ENCODE results near the gene LRRIQ3.
A peak's percentile ranks its signal among the peaks of the same experiment; 100 is the strongest.
"Not testable (repeated sequence)": the region's sequence is repeated elsewhere in the genome, so short reads cannot be mapped to it uniquely, and the experiment has no call there.

LRRIQ3 gene

GRCh38 chr1:74193908-74194307, 4.1 kb downstream of the LRRIQ3 start:
- no peak for TF ChIP-seq TOX (CRISPR knock-in tag; IDR thresholded peaks at IDR 0.05; ENCODE audit: borderline replicate concordance)
- no peak for TF ChIP-seq TSHZ2 (CRISPR knock-in tag; IDR thresholded peaks at IDR 0.05)
- ATAC-seq: peak; percentile 28; the same call in 1 of the 3 replicates

GRCh38 chr1:74180490-74180889, 17.5 kb downstream of the LRRIQ3 start:
- ATAC-seq: no peak
- no peak for TF ChIP-seq ZNF8 (CRISPR knock-in tag; IDR thresholded peaks at IDR 0.05)
- TF ChIP-seq ZC3H10 (CRISPR knock-in tag; IDR thresholded peaks at IDR 0.05): no peak
- no peak for TF ChIP-seq CSRNP3 (CRISPR knock-in tag; IDR thresholded peaks at IDR 0.05)
- no peak for TF ChIP-seq OSR1 (CRISPR knock-in tag; IDR thresholded peaks at IDR 0.05)
- TF ChIP-seq PPARA (CRISPR knock-in tag; IDR thresholded peaks at IDR 0.05; ENCODE audit: borderline replicate concordance): no peak
- no peak for TF ChIP-seq ISL1 (CRISPR knock-in tag; IDR thresholded peaks at IDR 0.05)
- TF ChIP-seq PATZ1 (CRISPR knock-in tag; IDR thresholded peaks at IDR 0.05; ENCODE audit: borderline replicate concordance): no peak
- TF ChIP-seq TCF4 (CRISPR knock-in tag; IDR thresholded peaks at IDR 0.05; ENCODE audit: borderline replicate concordance): no peak
- TF ChIP-seq TOX (CRISPR knock-in tag; IDR thresholded peaks at IDR 0.05; ENCODE audit: borderline replicate concordance): no peak
- TF ChIP-seq ZNF565 (CRISPR knock-in tag; conservative IDR thresholded peaks at IDR 0.05; ENCODE audit: low read depth): no peak
- TF ChIP-seq ZFP30 (CRISPR knock-in tag; IDR thresholded peaks at IDR 0.05): no peak
- TF ChIP-seq ZNF70 (CRISPR knock-in tag; IDR thresholded peaks at IDR 0.05): no peak
- TF ChIP-seq ARNTL (CRISPR knock-in tag; IDR thresholded peaks at IDR 0.05; ENCODE audit: borderline replicate concordance, low read depth): no peak

GRCh38 chr1:74174423-74174822, 23.6 kb downstream of the LRRIQ3 start:
- not testable (repeated sequence) for ATAC-seq

- no peak for ATAC-seq
- TF ChIP-seq ZNF565 (CRISPR knock-in tag; conservative IDR thresholded peaks at IDR 0.05; ENCODE audit: low read depth) (no peak), ESRRG (CRISPR knock-in tag; IDR thresholded peaks at IDR 0.05) (no peak), TCF4 (CRISPR knock-in tag; IDR thresholded peaks at IDR 0.05; ENCODE audit: borderline replicate concordance) (no peak), ZFP30 (CRISPR knock-in tag; IDR thresholded peaks at IDR 0.05) (no peak), ZNF8 (CRISPR knock-in tag; IDR thresholded peaks at IDR 0.05) (no peak), BACH2 (CRISPR knock-in tag; IDR thresholded peaks at IDR 0.05; ENCODE audit: borderline replicate concordance) (no peak), ISL1 (CRISPR knock-in tag; IDR thresholded peaks at IDR 0.05) (no peak), TOX (CRISPR knock-in tag; IDR thresholded peaks at IDR 0.05; ENCODE audit: borderline replicate concordance) (no peak), POU6F1 (CRISPR knock-in tag; IDR thresholded peaks at IDR 0.05; ENCODE audit: borderline replicate concordance, low read depth) (no peak), ARNTL (CRISPR knock-in tag; IDR thresholded peaks at IDR 0.05; ENCODE audit: borderline replicate concordance, low read depth) (no peak), GLIS3 (CRISPR knock-in tag; IDR thresholded peaks at IDR 0.05) (no peak), CREB5 (CRISPR knock-in tag; IDR thresholded peaks at IDR 0.05; ENCODE audit: low read depth) (no peak), ZFP3 (CRISPR knock-in tag; IDR thresholded peaks at IDR 0.05) (no peak), OSR1 (CRISPR knock-in tag; IDR thresholded peaks at IDR 0.05) (no peak), CSDC2 (CRISPR knock-in tag; IDR thresholded peaks at IDR 0.05) (no peak), RARB (CRISPR knock-in tag; IDR thresholded peaks at IDR 0.05) (no peak), ZNF70 (CRISPR knock-in tag; IDR thresholded peaks at IDR 0.05) (no peak), CSRNP3 (CRISPR knock-in tag; IDR thresholded peaks at IDR 0.05) (no peak), SNAI2 (CRISPR knock-in tag; IDR thresholded peaks at IDR 0.05) (no peak), PATZ1 (CRISPR knock-in tag; IDR thresholded peaks at IDR 0.05; ENCODE audit: borderline replicate concordance) (no peak)
These were observed 35.6 kb downstream of the LRRIQ3 start for GRCh38 chr1:74162333-74162732.

Measured in SK-N-SH treated with all-trans-retinoic acid at 6 μM for 48 hours (cell line).